Activated CD4-positive, alpha-beta memory T cell treated with anti-CD3 and anti-CD28 coated beads, Interleukin-2, amount 10 ng/mL, durations not matched to agents 7 days and 5 days (primary cell): ENCODE results near the gene CCDC9. TPM values are rescaled to one million over a fixed set of nuclear protein-coding genes. Genes with fewer than 3 reads are reported as not detected.
"Not testable (repeated sequence)": the region's sequence is repeated elsewhere in the genome, so short reads cannot be mapped to it uniquely, and the experiment has no call there.

ENCODE experiments used
- CTCF ChIA-PET: fragments of 350-600 bp; sonication (Branson Sonifier 250); formaldehyde crosslinking; loops from one replicate; lab custom pipeline; 2021; ENCODE audit warnings: antibody characterized with exemption, inconsistent platforms; lab: Charles Lee
- POLR2A ChIA-PET: fragments of 350-600 bp; sonication (Branson Sonifier 250); formaldehyde crosslinking; loops from one replicate; lab custom pipeline; 2021; ENCODE audit warnings: antibody characterized with exemption; lab: Charles Lee
- DNase-seq: peaks from one replicate; pipeline ENCODE4 v3.0.0-alpha.2; 2020
- H3K27ac Mint-ChIP-seq: one replicate; pipeline ENCODE4 v1.8.0; 2021; ENCODE audit warnings: mild to moderate bottlenecking, mixed read lengths
- H3K27me3 Mint-ChIP-seq: one replicate; pipeline ENCODE4 v1.8.0; 2021; ENCODE audit warnings: mixed read lengths
- H3K36me3 Mint-ChIP-seq: one replicate; pipeline ENCODE4 v1.8.0; 2021; ENCODE audit warnings: low read depth, mixed read lengths
- H3K4me1 Mint-ChIP-seq: one replicate; pipeline ENCODE4 v1.8.0; 2021; ENCODE audit warnings: mixed read lengths
- H3K4me3 Mint-ChIP-seq: one replicate; pipeline ENCODE4 v1.8.0; 2021; ENCODE audit warnings: mild to moderate bottlenecking, mixed read lengths
- H3K9me3 Mint-ChIP-seq: one replicate; pipeline ENCODE4 v1.8.0; 2021; ENCODE audit warnings: mixed read lengths
- total RNA-seq, 2 experiments: library from RNA; stranded (reverse); gene quantifications; one replicate each; pipeline ENCODE4 v1.2.3, GENCODE V29; 2021

The CCDC9 gene
- total RNA-seq, 2 experiments from 2014 or later: 29.9 to 30.2 TPM

GRCh38 chr19:47269596-47269995 lies 13.3 kb downstream of the CCDC9 start:
- H3K9me3 Mint-ChIP-seq: no peaks in the 10 kb centered on the region
- no peak overlapping the region for H3K27ac Mint-ChIP-seq
- peaks cover 10% of the 10 kb centered on the region for H3K4me1 Mint-ChIP-seq
- peaks cover 36% of the 10 kb centered on the region for H3K36me3 Mint-ChIP-seq
- ChIA-PET POLR2A (interaction anchor here (0.9 to 3.9 kb wide), 2 partner anchors 10 to 13 kb away, joined by 4 to 12 read pairs; partner anchors contain the start of gene CCDC9), CTCF (no interaction called here)
- H3K4me3 Mint-ChIP-seq: no peak overlapping the region
- no peak for DNase-seq
- H3K27me3 Mint-ChIP-seq: no peaks in the 10 kb centered on the region

GRCh38 chr19:47270408-47270807 lies 14.1 kb downstream of the CCDC9 start:
- Mint-ChIP-seq H3K27me3 (no peaks in the 10 kb centered on the region), H3K36me3 (peaks cover 34% of the 10 kb centered on the region), H3K4me3 (no peak overlapping the region), H3K9me3 (no peaks in the 10 kb centered on the region), H3K4me1 (peaks cover 13% of the 10 kb centered on the region), H3K27ac (no peak overlapping the region)
- ChIA-PET POLR2A (interaction anchor here (0.7 to 3.9 kb wide), 2 partner anchors 10 to 13 kb away, joined by 3 to 12 read pairs; no protein-coding TSS in a partner anchor), CTCF (no interaction called here)
- DNase-seq: no peak

GRCh38 chr19:47271949-47272348 lies 15.6 kb downstream of the CCDC9 start:
- CTCF ChIA-PET: no interaction called here
- H3K36me3 Mint-ChIP-seq: peaks cover 29% of the 10 kb centered on the region
- H3K27me3 Mint-ChIP-seq: no peaks in the 10 kb centered on the region
- no peaks in the 10 kb centered on the region for H3K9me3 Mint-ChIP-seq
- H3K4me1 Mint-ChIP-seq: peaks cover 19% of the 10 kb centered on the region
- DNase-seq: no peak
- H3K4me3 Mint-ChIP-seq: peak overlapping the region; percentile 98
- H3K27ac Mint-ChIP-seq: no peak overlapping the region
- POLR2A ChIA-PET: interaction anchor here (1.4 to 4.4 kb wide), 3 partner anchors 12 to 159 kb away, joined by 11 to 31 read pairs (median 12); partner anchors contain the start of genes CCDC9 and ZC3H4

GRCh38 chr19:47272448-47273312 lies 16.4 kb downstream of the CCDC9 start:
- peaks cover 22% of the 10 kb centered on the region for H3K36me3 Mint-ChIP-seq
- H3K27me3 Mint-ChIP-seq: no peaks in the 10 kb centered on the region
- POLR2A ChIA-PET: interaction anchor here (1.4 to 4.4 kb wide), 3 partner anchors 13 to 160 kb away, joined by 11 to 31 read pairs (median 12); partner anchors contain the start of genes CCDC9 and ZC3H4
- H3K4me3 Mint-ChIP-seq: peak overlapping the region; percentile 98
- DNase-seq: no peak
- H3K27ac Mint-ChIP-seq: peak overlapping the region; percentile 76
- peaks cover 19% of the 10 kb centered on the region for H3K4me1 Mint-ChIP-seq
- CTCF ChIA-PET: no interaction called here
- no peaks in the 10 kb centered on the region for H3K9me3 Mint-ChIP-seq

GRCh38 chr19:47273313-47274070 lies 17.2 kb downstream of the CCDC9 start:
- Mint-ChIP-seq H3K4me1 (peaks cover 21% of the 10 kb centered on the region), H3K4me3 (peak overlapping the region; percentile 98), H3K27me3 (no peaks in the 10 kb centered on the region), H3K27ac (peak overlapping the region; percentile 99), H3K9me3 (no peaks in the 10 kb centered on the region), H3K36me3 (peaks cover 20% of the 10 kb centered on the region)
- DNase-seq: peak; percentile 93
- POLR2A ChIA-PET: interaction anchor here (0.8 to 4.4 kb wide), 24 partner anchors 8 to 1052 kb away, joined by 3 to 85 read pairs (median 5); partner anchors contain the start of genes CCDC9, DHX34, EMP3 and KPTN
- CTCF ChIA-PET: interaction anchor here (0.6 to 2.8 kb wide), 13 partner anchors 9 to 426 kb away, joined by 3 to 17 read pairs (median 6); partner anchors contain the start of genes CCDC9, DHX34 and KPTN

GRCh38 chr19:47274071-47274890 lies 18.0 kb downstream of the CCDC9 start, which contains the start of gene INAFM1:
Gene INAFM1, plus strand, starts transcription at chr19:47274885. Its CDS starts 35 bp downstream, at chr19:47274920.
- DNase-seq: peak; percentile 99
- H3K27ac Mint-ChIP-seq: peak within 1 kb of the TSS; percentile 99
- H3K9me3 Mint-ChIP-seq: no peaks in the 10 kb centered on the region
- peak within 1 kb of the TSS; percentile 98 for H3K4me3 Mint-ChIP-seq
- ChIA-PET CTCF (interaction anchor here (0.6 to 2.8 kb wide), 15 partner anchors 9 to 425 kb away, joined by 3 to 17 read pairs (median 6); partner anchors contain the start of genes CCDC9, DHX34, KPTN and ZC3H4), POLR2A (interaction anchor here (0.8 to 4.4 kb wide), 28 partner anchors 9 to 1051 kb away, joined by 3 to 85 read pairs (median 4); partner anchors contain the start of genes CCDC9, DHX34, EMP3 and KPTN)
- peaks cover 21% of the 10 kb centered on the region for H3K4me1 Mint-ChIP-seq
- peaks cover 20% of the 10 kb centered on the region for H3K36me3 Mint-ChIP-seq
- no peaks in the 10 kb centered on the region for H3K27me3 Mint-ChIP-seq

- ChIA-PET POLR2A (interaction anchor here (0.8 to 4.4 kb wide), 17 partner anchors 10 to 1050 kb away, joined by 3 to 85 read pairs (median 5); partner anchors contain the start of genes CCDC9, DHX34, EMP3 and KPTN), CTCF (interaction anchor here (0.8 to 2.8 kb wide), 11 partner anchors 8 to 153 kb away, joined by 3 to 17 read pairs (median 6); partner anchors contain the start of gene DHX34)
- no peak for DNase-seq
Measured at GRCh38 chr19:47274891-47275761, 18.8 kb downstream of the CCDC9 start.

GRCh38 chr19:47275791-47276461 lies 19.6 kb downstream of the CCDC9 start:
- Mint-ChIP-seq H3K9me3 (no peaks in the 10 kb centered on the region), H3K27me3 (no peaks in the 10 kb centered on the region), H3K4me1 (peaks cover 23% of the 10 kb centered on the region), H3K4me3 (peak overlapping the region; percentile 58), H3K36me3 (peaks cover 13% of the 10 kb centered on the region), H3K27ac (no peak overlapping the region)
- CTCF ChIA-PET: interaction anchor here (0.8 to 2.8 kb wide), 9 partner anchors 9 to 152 kb away, joined by 3 to 17 read pairs (median 5); partner anchors contain the start of genes CCDC9 and DHX34
- DNase-seq: no peak
- POLR2A ChIA-PET: interaction anchor here (1.2 to 4.4 kb wide), 5 partner anchors 9 to 240 kb away, joined by 3 to 85 read pairs (median 14); partner anchors contain the start of genes CCDC9, DHX34 and ZC3H4

More at GRCh38 chr19:47274891-47275761, 18.8 kb downstream of the CCDC9 start:
- no peak overlapping the region for H3K27ac Mint-ChIP-seq
- H3K9me3 Mint-ChIP-seq: no peaks in the 10 kb centered on the region
- peak overlapping the region; percentile 58 for H3K4me3 Mint-ChIP-seq
- peaks cover 21% of the 10 kb centered on the region for H3K36me3 Mint-ChIP-seq
- H3K27me3 Mint-ChIP-seq: no peaks in the 10 kb centered on the region
- H3K4me1 Mint-ChIP-seq: peaks cover 23% of the 10 kb centered on the region

GRCh38 chr19:47276513-47276912 lies 20.2 kb downstream of the CCDC9 start:
- not testable (repeated sequence) for H3K36me3 Mint-ChIP-seq, H3K27ac Mint-ChIP-seq, H3K9me3 Mint-ChIP-seq, H3K4me3 Mint-ChIP-seq, DNase-seq, H3K27me3 Mint-ChIP-seq
- ChIA-PET POLR2A (interaction anchor here (1.2 to 2.1 kb wide), 2 partner anchors 8 to 239 kb away, joined by 3 to 9 read pairs; no protein-coding TSS in a partner anchor), CTCF (interaction anchor here (0.9 to 1.2 kb wide), 4 partner anchors 10 to 73 kb away, joined by 3 to 5 read pairs (median 4); partner anchors contain the start of genes CCDC9 and DHX34)
- peaks cover 23% of the 10 kb centered on the region for H3K4me1 Mint-ChIP-seq

GRCh38 chr19:47280183-47280797 lies 24.0 kb downstream of the CCDC9 start:
- Mint-ChIP-seq H3K4me3 (no peak overlapping the region), H3K27ac (no peak overlapping the region), H3K27me3 (no peaks in the 10 kb centered on the region), H3K9me3 (no peaks in the 10 kb centered on the region), H3K4me1 (peaks cover 11% of the 10 kb centered on the region), H3K36me3 (peaks cover 10% of the 10 kb centered on the region)
- POLR2A ChIA-PET: no interaction called here
- CTCF ChIA-PET: interaction anchor here (1.6 to 1.9 kb wide), 2 partner anchors 18 to 69 kb away, joined by 7 read pairs; partner anchors contain the start of gene DHX34
- peak; percentile 72 for DNase-seq
